Activated CD4-positive, alpha-beta T cell treated with anti-CD3 and anti-CD28 coated beads, Interleukin-10, Interleukin-2, amounts not matched to agents 100 ng/mL and 50 ng/mL, durations not matched to agents 16 hours and 8 hours (primary cell): ENCODE data around the gene TMUB2.
"Not testable (repeated sequence)": the region's sequence is repeated elsewhere in the genome, so short reads cannot be mapped to it uniquely, and the experiment has no call there.

Experiments
- DNase-seq: peaks from one replicate; pipeline ENCODE4 v3.0.0-alpha.2; 2020

The TMUB2 gene

DNA sequence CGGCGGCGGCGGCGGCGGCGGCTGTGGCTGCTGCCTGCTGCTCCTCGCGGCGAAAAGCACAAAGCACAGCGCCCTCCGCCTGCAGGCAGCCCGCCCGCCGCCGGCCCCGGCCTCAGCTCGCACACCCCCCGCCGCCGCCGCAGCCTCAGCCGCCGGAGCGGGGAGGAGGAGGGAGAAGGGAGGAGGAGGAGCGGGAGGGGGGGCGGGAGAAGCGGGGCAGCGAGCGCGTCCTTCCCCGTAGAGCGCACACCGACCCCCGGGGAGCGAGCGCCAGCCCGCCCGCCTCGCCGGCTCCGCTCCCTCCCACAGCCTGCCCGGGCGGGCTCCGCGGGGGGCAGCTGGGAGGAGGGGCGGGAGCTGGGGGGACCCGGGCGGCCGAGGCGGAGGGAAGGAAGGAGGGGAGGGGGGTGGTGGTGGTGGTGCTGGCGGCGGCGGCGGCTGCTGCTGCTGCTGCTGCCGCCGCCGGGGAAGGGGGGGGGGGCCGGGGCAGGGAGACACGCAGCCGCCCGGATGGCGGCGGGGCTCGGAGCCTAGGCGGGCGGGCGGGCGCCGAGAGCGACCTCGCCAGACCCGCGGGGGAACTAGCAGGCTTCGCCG is 32.9 kb downstream of the TMUB2 start, which contains the start of gene UBTF:
Gene UBTF, minus strand, starts transcription at position 60 of the 597 bp plus-strand sequence. CDS start 1,446 bp downstream, outside the sequence.
- peak; percentile 69 for DNase-seq

DNA sequence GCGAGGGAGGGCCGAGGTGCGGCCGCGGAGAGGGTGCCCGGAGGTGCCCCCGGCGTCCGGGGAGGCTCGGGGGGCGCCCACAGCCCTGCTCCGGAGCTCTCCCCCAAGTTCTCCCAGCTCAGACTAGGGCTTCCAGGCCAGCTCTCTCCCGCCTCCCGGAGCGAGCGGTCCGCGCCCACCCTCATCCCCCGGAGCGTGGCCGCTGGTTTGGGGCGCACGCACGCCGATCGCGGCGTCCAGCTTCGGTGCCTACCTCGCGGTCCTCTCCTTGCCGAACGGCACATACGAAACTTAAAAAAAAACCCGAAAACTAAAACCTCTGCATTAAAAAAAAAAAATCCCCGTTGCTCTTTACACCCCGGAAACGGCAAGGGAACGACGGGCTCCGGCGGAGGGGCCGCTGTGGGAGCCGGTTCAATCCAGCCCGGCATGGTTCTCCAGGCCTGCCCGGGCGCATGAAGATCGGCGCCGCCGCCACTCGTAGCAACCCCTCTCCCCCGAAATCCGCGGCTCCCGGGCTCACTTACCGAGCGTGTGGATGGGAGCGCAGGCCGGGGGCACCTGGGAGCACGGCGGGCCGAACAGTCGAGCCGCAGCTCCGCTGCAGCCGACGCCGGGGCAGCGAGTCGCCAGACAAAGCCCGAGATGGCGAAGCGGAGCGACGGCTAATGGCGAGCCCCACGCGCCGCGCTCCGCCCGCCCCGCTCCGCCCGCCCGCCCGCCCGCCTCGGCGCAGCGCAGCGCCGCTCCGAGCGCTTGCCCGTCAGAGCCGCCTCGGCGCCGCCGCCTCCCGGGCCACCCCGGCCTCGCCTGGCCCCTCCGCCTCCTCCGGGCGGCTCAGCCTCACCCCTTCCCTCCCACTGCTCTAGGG is 33.7 kb downstream of the TMUB2 start:
- peak; percentile 63 for DNase-seq

DNA sequence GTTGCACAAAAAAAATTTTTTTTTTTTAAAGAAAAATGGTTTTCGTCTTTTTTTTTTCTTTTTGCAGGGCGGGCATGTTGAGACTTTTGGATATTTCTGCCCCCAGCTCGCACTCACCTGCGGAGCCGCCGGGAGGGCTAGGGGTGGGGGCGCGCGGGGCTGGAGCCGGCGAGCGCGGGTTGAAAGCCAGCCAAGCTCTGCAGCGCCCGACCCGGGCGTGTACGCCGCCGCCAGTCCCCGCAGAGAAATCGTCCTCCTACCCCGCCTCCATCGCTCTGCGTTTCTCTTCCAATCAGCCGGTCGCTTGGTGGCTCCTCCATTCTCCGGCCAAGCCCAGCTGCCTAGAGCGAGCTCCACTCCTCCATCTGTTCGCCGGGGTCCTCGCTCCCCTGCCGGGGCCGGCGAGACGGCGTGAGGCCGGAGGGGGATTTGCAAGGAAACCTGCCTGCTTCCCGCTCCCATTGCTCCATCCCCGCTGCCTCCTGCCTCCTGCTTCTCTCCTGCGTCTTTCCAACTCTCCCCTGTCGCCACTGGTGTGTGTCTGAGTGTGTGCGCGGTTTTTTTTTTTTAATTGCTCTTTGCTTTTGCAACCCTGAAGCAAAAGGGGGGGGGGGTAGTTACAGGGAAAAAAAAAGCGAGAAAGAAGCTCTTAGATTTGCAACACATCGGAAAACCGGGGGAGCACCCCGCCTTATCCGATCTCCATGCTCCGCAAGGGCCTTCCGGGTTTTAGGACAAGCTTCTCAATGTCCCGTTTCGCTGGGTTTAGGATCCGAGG is 34.5 kb downstream of the TMUB2 start:
- DNase-seq, result peak; percentile 79

DNA sequence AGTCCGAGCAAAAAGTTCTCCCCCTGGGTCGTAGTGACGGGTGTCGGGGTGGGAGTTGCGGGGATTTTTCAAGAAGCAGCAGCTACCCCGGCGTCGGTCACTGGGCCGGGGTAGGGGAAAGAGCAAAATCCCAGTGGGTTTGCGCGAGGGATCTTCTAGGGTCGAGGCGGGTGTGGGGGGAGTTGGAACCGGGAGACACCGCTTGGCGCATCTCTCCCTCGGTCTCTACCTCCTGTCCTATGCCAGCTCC is 35.0 kb downstream of the TMUB2 start:
- DNase-seq, result no peak

GRCh38 chr17:44222112-44222869 is 35.5 kb downstream of the TMUB2 start:
- peak; percentile 68 for DNase-seq

DNA sequence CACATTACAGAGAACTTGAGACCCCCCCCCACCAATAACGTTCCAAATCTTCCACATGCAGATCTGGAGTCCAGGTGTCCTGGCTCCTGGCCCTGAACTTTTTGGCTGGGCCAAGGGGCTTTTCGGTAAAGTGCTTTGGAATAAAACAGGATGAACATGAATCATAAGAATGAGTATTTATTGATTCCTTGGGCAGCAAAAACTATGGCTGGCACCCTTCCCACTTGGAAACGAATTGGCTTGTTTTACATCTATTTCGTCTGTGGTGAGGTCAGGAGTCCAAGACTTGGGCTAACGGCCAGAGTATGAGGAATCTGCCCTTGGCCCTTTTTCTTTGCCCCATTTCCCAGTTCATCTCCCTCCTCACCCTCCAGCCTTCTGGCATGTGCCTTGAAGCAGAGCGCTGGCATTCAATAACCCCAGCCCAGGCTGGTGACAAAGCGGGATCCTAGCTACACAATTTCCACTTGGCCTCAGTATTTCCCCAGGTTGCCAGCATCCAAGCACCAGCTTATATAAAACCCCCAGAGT is 36.8 kb downstream of the TMUB2 start:
- DNase-seq, result no peak

GRCh38 chr17:44229090-44229489 is 42.3 kb downstream of the TMUB2 start:
- DNase-seq, result no peak

- no peak for DNase-seq
Measured at GRCh38 chr17:44230140-44230539, 43.4 kb downstream of the TMUB2 start.

GRCh38 chr17:44232061-44232460 is 45.3 kb downstream of the TMUB2 start:
- DNase-seq, result no peak

GRCh38 chr17:44233582-44233981 is 46.8 kb downstream of the TMUB2 start:
- no peak for DNase-seq

DNA sequence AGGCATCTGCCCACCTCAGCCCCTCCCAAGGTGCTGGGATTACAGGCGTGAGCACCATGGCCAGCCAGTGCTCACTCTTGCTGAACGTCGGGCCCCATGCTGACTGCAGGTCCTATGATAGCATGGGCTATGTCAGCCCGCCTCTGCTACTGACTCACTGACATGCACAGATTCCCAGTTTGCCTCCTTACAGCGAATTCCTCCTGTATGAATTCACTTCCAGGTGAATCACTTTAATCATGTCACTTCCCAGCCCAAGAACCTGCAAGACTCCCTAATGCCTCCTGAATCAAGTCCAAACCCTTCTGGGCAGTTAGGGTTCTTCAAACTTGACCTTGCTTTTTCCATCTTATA is 48.8 kb downstream of the TMUB2 start:
- no peak for DNase-seq

- no peak for DNase-seq
Measured at GRCh38 chr17:44236444-44236991, 49.7 kb downstream of the TMUB2 start.

DNA sequence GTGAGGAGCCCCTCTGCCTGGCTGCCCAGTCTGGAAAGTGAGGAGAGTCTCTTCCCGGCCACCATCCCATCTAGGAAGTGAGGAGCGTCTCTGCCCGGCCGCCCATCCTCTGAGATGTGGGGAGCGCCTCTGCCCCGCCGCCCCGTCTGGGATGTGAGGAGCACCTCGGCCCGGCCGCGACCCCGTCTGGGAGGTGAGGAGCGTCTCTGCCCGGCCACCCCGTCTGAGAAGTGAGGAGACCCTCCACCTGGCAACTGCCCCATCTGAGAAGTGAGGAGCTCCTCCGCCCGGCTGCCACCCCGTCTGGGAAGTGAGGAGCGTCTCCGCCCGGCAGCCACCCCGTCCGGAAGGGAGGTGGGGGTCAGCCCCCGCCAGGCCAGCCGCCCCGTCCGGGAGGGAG is 51.1 kb downstream of the TMUB2 start:
- not testable (repeated sequence) for DNase-seq

DNA sequence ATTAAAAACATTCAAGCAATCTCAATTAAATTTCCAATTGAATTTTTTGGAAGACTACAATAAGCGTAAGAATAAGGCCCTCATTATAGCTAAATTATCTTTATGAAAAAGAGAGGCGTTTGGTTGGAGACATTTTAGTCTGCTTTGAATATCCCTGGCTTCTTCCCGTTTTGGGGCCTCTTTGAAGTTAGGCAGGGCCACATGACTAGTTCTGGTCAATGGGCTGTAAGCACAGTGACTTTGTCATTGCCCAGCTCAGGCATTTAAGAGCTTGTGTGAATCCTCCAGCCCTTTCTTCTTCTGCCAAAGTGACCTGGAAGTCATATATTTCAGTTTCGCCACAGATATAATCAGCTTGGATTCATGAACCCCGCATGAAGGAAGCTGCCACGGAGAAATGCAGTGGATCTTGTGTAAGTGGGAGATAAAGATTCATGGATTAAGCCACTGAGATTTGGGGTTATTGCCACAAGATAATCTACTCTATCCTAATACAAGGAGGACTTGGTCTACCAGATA is 54.4 kb downstream of the TMUB2 start:
- DNase-seq, result no peak
